Memory B cell (primary cell): ENCODE measurements around the gene ATRNL1.

Experiments used
- ATAC-seq: fragments of 150-1000 bp; cut with Tn5 transposase; 2 replicates; pipeline ENCODE4 v1.10.0; 2021; ENCODE audit warnings: low read depth, mild to moderate bottlenecking, moderate library complexity
- DNase-seq, 2 donors: peaks; one replicate each; pipeline ENCODE4 v3.0.0; 2022; ENCODE audit warnings: low spot score in 2 of 2
- H3K27ac Mint-ChIP-seq: one replicate; pipeline ENCODE4 v1.8.0; 2022; ENCODE audit warnings: mild to moderate bottlenecking, moderate library complexity, mixed read lengths
- H3K27me3 Mint-ChIP-seq: one replicate; pipeline ENCODE4 v1.8.0; 2022; ENCODE audit warnings: mixed read lengths
- H3K36me3 Mint-ChIP-seq: one replicate; pipeline ENCODE4 v1.8.0; 2022; ENCODE audit warnings: mild to moderate bottlenecking, mixed read lengths
- H3K4me1 Mint-ChIP-seq: one replicate; pipeline ENCODE4 v1.8.0; 2022; ENCODE audit warnings: mixed read lengths
- H3K4me3 Mint-ChIP-seq: one replicate; pipeline ENCODE4 v1.8.0; 2022; ENCODE audit warnings: mild to moderate bottlenecking, moderate library complexity, mixed read lengths
- H3K9me3 Mint-ChIP-seq: one replicate; pipeline ENCODE4 v1.8.0; 2022; ENCODE audit warnings: mixed read lengths

The ATRNL1 gene

DNA sequence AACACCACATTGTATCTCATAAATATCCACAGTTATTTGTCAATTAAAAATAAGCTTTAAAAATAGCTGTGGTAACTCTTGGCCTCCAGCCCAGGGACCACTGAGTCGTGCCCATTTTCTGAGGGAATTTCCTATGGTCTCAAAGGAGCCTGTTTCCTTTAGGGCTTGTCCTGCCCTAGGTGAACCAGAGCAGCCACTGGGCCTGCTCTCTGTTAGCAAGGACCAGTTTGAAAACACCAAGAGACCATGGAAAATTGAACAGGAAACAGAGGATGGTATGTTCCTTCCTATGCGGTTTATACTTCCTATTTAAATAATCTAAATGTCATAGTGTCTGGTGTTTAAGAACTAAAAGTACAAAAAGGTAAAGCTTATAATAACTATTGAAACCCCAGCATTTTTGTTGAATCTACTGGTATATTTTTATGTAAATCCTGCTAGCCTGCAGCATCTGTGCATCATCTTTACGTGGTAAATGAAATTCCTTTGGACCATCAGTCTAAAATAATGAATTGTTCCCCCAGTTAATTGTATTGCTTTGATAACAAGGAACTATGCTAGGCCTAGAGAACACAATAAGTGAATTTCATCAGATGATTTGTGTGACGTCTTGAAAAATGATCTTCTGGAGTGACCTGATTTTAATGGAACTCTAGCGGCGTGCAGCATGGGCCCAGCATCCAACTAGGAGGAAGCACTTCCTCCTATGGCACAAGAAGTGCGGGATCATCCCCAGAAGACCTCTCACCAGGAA is 846.1 kb downstream of the ATRNL1 start:
- ATAC-seq (no peak), DNase-seq (no peak)
- Mint-ChIP-seq H3K27me3 (no peaks in the 10 kb centered on the region), H3K4me1 (no peaks in the 10 kb centered on the region), H3K36me3 (no peaks in the 10 kb centered on the region), H3K9me3 (no peaks in the 10 kb centered on the region), H3K27ac (no peak overlapping the region), H3K4me3 (no peak overlapping the region)

- no peak overlapping the region for H3K27ac Mint-ChIP-seq
- ATAC-seq (no peak), DNase-seq (no peak)
- H3K9me3 Mint-ChIP-seq: no peaks in the 10 kb centered on the region
- no peaks in the 10 kb centered on the region for H3K36me3 Mint-ChIP-seq
- no peaks in the 10 kb centered on the region for H3K27me3 Mint-ChIP-seq
- H3K4me3 Mint-ChIP-seq: no peak overlapping the region
- no peaks in the 10 kb centered on the region for H3K4me1 Mint-ChIP-seq
Observed at GRCh38 chr10:115941361-115941771, 848.2 kb downstream of the ATRNL1 start.

DNA sequence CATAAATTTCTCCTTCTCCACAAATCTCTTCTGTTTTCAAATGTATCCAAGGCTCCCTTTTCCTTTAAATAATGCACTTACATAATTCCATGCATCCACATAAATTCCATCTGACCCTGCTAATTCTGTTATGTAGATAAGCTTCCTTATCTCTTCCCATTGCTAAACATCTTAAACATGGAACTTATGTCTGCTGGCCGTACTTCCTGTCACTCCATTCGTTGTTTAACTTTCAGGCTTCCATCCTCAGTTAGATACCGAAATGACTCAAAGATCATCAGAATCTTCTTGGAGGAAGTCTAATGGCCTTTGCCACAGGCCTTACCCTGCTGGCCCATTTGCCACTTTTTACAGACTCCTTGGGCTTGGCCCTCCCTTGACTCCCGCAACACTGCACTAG is 848.9 kb downstream of the ATRNL1 start:
- no peaks in the 10 kb centered on the region for H3K36me3 Mint-ChIP-seq
- no peak for DNase-seq
- H3K4me1 Mint-ChIP-seq: no peaks in the 10 kb centered on the region
- no peak overlapping the region for H3K4me3 Mint-ChIP-seq
- no peak for ATAC-seq
- no peaks in the 10 kb centered on the region for H3K9me3 Mint-ChIP-seq
- H3K27me3 Mint-ChIP-seq: no peaks in the 10 kb centered on the region
- no peak overlapping the region for H3K27ac Mint-ChIP-seq

- DNase-seq (no peak), ATAC-seq (no peak)
- H3K4me1 Mint-ChIP-seq: no peaks in the 10 kb centered on the region
- H3K27me3 Mint-ChIP-seq: no peaks in the 10 kb centered on the region
- H3K27ac Mint-ChIP-seq: no peak overlapping the region
- no peaks in the 10 kb centered on the region for H3K36me3 Mint-ChIP-seq
- H3K9me3 Mint-ChIP-seq: no peaks in the 10 kb centered on the region
- no peak overlapping the region for H3K4me3 Mint-ChIP-seq
Observed at GRCh38 chr10:115944538-115944937, 851.4 kb downstream of the ATRNL1 start.

DNA sequence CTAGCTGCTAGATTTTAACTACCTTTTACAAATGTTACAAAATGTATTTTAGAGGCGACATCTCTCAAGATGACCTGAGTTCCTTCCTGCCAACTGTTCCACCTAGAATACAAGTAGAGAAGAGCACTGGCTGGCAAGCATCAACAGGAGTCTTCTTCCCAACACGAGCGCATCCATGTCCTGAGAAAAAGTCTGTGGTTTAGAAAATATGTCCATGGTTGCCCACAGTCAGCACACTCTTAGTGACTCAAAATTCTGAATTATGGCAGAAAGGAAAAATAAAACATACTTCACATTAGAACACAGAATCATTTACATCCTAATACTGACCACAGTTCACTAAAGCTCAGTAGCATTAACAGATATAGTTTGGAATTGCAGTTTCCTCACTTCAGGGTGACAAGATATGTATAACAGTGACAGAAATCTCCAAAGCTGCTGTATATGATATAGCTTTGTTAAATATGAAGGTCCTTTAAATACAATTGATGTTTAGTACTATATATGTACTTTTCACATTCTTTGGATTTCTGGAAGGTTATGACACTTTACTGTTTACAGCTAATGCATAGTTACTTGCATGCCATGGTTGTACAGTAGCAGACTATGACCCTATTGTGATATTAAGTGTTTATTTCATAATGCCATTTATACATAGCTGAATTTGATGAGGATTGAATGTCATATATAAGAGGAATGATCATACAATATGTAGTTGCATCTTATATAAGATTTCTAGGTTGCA is 852.7 kb downstream of the ATRNL1 start:
- Mint-ChIP-seq H3K9me3 (no peaks in the 10 kb centered on the region), H3K27me3 (no peaks in the 10 kb centered on the region), H3K27ac (no peak overlapping the region), H3K36me3 (no peaks in the 10 kb centered on the region), H3K4me3 (no peak overlapping the region), H3K4me1 (no peaks in the 10 kb centered on the region)
- ATAC-seq (no peak), DNase-seq (no peak)

- H3K27ac Mint-ChIP-seq: no peak overlapping the region
- H3K4me1 Mint-ChIP-seq: no peaks in the 10 kb centered on the region
- no peak for ATAC-seq
- no peak overlapping the region for H3K4me3 Mint-ChIP-seq
- H3K27me3 Mint-ChIP-seq: no peaks in the 10 kb centered on the region
- no peaks in the 10 kb centered on the region for H3K9me3 Mint-ChIP-seq
- no peak for DNase-seq
- no peaks in the 10 kb centered on the region for H3K36me3 Mint-ChIP-seq
Observed at GRCh38 chr10:115947104-115947503, 853.9 kb downstream of the ATRNL1 start.

GRCh38 chr10:115948465-115948864 is 855.3 kb downstream of the ATRNL1 start:
- no peak overlapping the region for H3K27ac Mint-ChIP-seq
- no peaks in the 10 kb centered on the region for H3K36me3 Mint-ChIP-seq
- ATAC-seq (no peak), DNase-seq (no peak)
- no peaks in the 10 kb centered on the region for H3K9me3 Mint-ChIP-seq
- no peaks in the 10 kb centered on the region for H3K4me1 Mint-ChIP-seq
- no peaks in the 10 kb centered on the region for H3K27me3 Mint-ChIP-seq
- no peak overlapping the region for H3K4me3 Mint-ChIP-seq

DNA sequence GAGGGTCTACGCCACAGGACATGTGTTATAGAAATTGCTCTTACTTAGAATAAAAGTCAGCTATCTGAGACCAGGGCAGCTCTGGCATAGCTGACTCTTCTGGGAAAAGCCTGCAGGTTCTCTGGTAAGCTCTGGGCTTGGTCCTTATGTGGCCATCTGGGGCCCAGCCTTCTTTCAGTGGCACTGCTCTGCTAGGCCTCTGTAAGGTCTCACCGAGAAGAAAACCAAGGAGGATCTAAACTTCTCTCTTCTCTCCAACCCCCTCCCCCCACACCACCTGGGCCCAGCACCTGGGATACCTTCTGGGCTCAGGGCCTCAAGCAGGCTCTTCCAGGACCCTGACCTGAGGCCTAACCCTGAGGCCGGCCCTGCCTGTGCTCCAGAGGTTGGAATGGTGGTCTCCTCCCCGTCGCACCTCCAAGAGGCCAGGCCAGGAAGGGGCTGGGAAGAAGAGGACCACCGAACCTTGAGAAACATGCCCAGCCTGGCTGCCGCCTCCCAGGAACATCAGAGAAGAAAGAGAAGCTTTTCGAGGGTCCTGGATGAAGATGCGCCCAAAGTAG is 856.2 kb downstream of the ATRNL1 start:
- Mint-ChIP-seq H3K4me1 (no peaks in the 10 kb centered on the region), H3K27ac (no peak overlapping the region), H3K36me3 (no peaks in the 10 kb centered on the region), H3K27me3 (no peaks in the 10 kb centered on the region), H3K9me3 (no peaks in the 10 kb centered on the region), H3K4me3 (no peak overlapping the region)
- DNase-seq: no peak
- no peak for ATAC-seq

DNA sequence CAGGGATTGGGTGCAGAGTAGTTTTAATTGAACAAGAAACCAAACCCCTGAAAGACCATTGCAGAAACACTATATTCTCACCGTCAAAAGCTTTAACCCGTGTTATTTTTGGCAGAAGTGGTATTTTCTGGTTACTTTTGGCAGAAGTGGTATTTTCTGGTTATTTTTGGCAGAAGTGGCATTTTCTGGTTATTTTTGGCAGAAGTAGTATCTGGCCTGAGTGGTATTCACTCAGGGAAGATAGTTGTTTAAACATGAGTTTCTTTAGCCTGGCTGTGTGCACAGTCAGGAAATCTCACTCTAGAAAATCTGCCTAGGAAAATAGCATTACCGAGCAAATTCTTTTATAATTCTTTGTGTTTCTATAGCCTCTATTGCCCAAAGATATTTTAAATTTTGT is 857.2 kb downstream of the ATRNL1 start:
- DNase-seq (no peak), ATAC-seq (no peak)
- H3K4me1 Mint-ChIP-seq: no peaks in the 10 kb centered on the region
- H3K9me3 Mint-ChIP-seq: no peaks in the 10 kb centered on the region
- H3K4me3 Mint-ChIP-seq: no peak overlapping the region
- H3K27ac Mint-ChIP-seq: no peak overlapping the region
- no peaks in the 10 kb centered on the region for H3K27me3 Mint-ChIP-seq
- H3K36me3 Mint-ChIP-seq: no peaks in the 10 kb centered on the region

GRCh38 chr10:115951242-115951641 is 858.1 kb downstream of the ATRNL1 start:
- Mint-ChIP-seq H3K9me3 (no peaks in the 10 kb centered on the region), H3K36me3 (no peaks in the 10 kb centered on the region), H3K27ac (no peak overlapping the region), H3K4me1 (no peaks in the 10 kb centered on the region), H3K4me3 (no peak overlapping the region), H3K27me3 (no peaks in the 10 kb centered on the region)
- no peak for DNase-seq
- no peak for ATAC-seq

DNA sequence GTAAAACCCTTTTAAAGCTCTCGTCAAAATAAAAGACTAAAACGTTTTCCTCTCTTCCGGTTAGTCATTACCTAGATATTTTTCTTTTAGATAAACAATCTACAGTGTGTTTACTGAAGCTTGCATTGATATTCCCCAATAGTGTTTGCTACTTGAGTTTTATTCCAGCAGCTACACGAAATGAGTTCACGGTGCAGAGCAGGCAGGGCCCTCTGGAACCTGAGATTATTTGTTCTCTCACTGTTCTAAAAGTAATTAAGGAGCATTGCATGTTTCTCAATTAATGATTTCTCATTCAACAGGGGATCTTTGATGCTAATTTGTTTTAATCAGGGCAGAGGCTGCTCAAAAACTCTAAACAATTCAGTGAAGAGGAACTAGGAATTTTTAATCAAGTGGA is 860.1 kb downstream of the ATRNL1 start:
- Mint-ChIP-seq H3K9me3 (no peaks in the 10 kb centered on the region), H3K27me3 (no peaks in the 10 kb centered on the region), H3K36me3 (no peaks in the 10 kb centered on the region), H3K27ac (no peak overlapping the region), H3K4me3 (no peak overlapping the region), H3K4me1 (no peaks in the 10 kb centered on the region)
- ATAC-seq: no peak
- no peak for DNase-seq

DNA sequence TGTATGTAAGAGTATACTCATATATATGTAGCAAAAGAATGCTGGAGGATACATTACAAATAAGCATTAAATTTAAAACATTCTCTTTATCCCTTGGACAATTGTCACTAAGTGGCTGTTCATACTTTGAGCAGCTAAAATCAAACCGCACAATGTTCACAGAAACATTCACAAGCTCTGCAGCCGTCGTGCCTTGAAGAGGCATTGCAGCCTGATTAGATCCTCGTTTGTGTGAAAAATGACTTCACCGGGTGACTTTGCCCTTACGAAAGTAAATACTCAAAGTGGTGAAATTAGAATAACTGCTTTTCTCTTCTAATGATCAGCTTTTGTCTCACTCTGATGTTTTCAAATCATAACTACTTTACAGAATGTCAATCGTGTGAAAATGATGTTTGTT is 860.8 kb downstream of the ATRNL1 start:
- no peaks in the 10 kb centered on the region for H3K27me3 Mint-ChIP-seq
- H3K4me1 Mint-ChIP-seq: no peaks in the 10 kb centered on the region
- no peak overlapping the region for H3K4me3 Mint-ChIP-seq
- no peak for ATAC-seq
- no peak for DNase-seq
- no peak overlapping the region for H3K27ac Mint-ChIP-seq
- H3K9me3 Mint-ChIP-seq: no peaks in the 10 kb centered on the region
- H3K36me3 Mint-ChIP-seq: no peaks in the 10 kb centered on the region

DNA sequence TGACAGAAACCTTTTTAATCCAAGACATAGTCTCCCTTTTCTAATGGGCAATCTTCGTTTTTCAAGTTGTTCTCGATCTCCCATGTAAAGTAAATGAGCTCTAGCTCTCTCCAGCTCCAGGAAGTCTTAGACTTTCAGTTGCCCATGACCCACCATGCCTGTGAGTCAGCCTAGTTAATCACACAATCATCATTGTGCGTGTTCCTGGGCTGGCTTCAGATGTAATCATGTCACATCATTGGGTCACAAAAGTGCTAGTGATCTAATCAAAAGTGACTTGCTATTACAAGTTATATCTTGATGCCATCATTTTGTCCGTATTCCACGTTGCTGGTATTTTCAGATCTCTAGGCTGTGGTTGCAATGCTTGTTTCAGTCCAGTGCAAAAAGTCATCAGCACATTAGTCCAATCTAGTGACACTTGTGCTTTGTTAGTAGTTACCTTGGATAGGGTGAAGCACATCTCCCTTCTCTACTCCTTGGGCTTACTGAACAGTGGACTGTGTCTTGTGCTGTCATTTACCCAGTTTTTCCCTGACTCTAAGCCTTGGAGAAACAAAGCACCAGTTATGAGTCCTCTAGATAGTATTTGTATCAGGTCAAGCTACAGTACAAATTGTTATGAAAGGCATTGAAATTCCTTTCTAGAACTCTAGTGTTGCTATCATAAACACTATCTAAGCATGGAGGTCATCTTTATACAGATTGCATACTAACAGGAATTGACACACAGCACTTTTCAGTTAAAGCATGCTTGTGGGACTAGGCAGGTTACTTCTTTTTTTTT is 863.3 kb downstream of the ATRNL1 start:
- ATAC-seq: no peak
- H3K36me3 Mint-ChIP-seq: no peaks in the 10 kb centered on the region
- H3K9me3 Mint-ChIP-seq: no peaks in the 10 kb centered on the region
- H3K4me3 Mint-ChIP-seq: no peak overlapping the region
- no peak overlapping the region for H3K27ac Mint-ChIP-seq
- no peaks in the 10 kb centered on the region for H3K27me3 Mint-ChIP-seq
- no peaks in the 10 kb centered on the region for H3K4me1 Mint-ChIP-seq
- DNase-seq: no peak

GRCh38 chr10:115957012-115957399 is 863.8 kb downstream of the ATRNL1 start:
- H3K27ac Mint-ChIP-seq: no peak overlapping the region
- no peaks in the 10 kb centered on the region for H3K9me3 Mint-ChIP-seq
- no peaks in the 10 kb centered on the region for H3K36me3 Mint-ChIP-seq
- DNase-seq (no peak), ATAC-seq (no peak)
- H3K27me3 Mint-ChIP-seq: no peaks in the 10 kb centered on the region
- no peaks in the 10 kb centered on the region for H3K4me1 Mint-ChIP-seq
- no peak overlapping the region for H3K4me3 Mint-ChIP-seq
